Myocyte (in vitro differentiated cells): ENCODE data around the gene ACTG1. TPM values are rescaled to one million over a fixed set of nuclear protein-coding genes. Genes with fewer than 3 reads are reported as not detected.

Experiments
- DNase-seq: peaks from one replicate; pipeline ENCODE4 v3.0.0-alpha.2; 2012; ENCODE audit warnings: low read depth
- total RNA-seq: library from RNA; depleted of rRNA; stranded (reverse); fragments of >200 nt; gene quantifications from 2 replicates; pipeline ENCODE4 v1.2.3, GENCODE V29; 2014

ACTG1 gene
- total RNA-seq, 1 donor from 2014 or later, result 1,458 TPM

GRCh38 chr17:81468111-81468769, 44.4 kb downstream of the ACTG1 start:
- DNase-seq, result no peak

DNA sequence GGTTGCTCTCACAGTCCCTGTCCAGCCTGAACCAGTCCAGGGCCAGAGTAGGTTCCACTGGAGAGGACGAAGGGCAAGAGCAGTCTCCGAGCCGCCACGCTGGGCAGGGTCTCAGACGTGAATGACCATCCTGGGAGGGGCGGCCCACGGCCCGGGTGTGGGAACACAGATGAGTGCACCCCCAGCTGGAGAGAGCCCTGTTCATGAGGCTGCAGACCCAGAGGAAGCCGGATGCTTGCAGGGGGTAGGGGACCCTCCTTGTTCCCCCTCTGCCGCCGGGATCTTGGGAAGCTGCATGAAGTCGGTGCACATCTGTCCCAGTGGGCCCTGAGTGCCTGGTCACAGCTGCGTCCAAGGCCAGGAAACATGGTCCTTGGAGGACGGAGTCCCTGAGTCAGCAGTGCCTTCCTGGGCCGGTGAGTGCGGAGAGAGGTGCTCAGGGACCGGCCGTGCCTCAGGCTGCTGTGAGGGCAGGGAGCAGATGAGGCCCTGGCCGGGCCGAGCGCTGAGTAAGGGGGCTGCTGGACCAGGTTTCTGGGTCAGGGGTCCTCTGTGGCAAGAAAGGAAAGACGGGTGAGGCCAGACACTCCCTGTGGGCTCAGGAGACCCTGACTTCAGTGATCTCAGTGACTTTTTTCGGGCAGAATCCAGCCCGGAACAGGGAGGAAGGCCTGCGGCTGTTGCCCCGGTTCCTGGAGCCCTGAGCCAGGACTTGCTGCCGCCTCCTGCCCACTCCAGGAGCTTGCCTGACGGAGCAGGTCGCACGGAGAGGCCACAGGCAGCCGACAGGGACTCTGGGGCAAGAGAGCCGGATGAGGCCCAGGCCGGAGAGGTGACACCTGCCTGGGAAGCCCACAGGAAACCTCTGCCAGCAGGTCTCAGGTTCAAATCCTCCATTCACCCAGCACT, 45.8 kb downstream of the ACTG1 start:
- no peak for DNase-seq

- DNase-seq, result no peak
Observed at GRCh38 chr17:81465910-81466309, 46.7 kb downstream of the ACTG1 start.

DNA sequence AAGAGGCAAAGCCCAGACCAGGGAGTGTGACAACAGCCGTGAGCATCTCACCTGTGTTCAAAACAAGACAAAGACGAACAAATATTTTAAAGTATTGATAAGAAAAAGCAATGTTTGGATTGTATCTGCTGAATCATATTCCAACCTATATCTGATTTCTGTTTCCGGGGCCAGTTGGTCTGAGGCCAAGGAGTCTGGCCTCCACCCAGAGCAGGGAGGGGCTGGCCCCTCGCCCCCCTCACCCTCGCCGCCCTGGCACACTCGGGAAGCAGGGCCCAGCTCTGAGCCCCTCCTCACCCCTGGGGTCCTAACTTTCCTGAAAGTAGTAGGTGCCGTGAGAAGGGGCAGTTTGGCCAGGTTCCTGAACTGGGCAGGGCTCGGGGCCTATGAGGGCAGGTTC, 48.0 kb downstream of the ACTG1 start:
- no peak for DNase-seq

DNA sequence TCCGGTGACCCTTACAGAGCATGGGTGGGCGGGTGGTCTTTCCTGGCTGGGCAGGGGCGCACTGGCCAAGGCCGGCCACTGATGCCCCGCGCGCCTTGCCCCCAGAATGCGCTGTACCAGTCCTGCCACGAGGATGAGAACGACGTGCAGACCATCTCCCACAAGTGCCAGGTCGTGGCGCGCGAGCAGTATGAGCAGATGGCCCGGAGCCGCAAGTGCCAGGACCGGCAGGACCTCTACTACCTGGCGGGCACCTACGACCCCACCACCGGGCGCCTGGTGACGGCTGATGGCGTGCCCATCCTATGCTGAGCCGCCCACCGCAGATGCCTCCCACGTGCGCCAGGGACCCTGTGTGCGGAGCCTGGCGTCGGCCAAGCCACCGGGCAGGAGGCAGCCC, 49.1 kb downstream of the ACTG1 start:
- no peak for DNase-seq

DNA sequence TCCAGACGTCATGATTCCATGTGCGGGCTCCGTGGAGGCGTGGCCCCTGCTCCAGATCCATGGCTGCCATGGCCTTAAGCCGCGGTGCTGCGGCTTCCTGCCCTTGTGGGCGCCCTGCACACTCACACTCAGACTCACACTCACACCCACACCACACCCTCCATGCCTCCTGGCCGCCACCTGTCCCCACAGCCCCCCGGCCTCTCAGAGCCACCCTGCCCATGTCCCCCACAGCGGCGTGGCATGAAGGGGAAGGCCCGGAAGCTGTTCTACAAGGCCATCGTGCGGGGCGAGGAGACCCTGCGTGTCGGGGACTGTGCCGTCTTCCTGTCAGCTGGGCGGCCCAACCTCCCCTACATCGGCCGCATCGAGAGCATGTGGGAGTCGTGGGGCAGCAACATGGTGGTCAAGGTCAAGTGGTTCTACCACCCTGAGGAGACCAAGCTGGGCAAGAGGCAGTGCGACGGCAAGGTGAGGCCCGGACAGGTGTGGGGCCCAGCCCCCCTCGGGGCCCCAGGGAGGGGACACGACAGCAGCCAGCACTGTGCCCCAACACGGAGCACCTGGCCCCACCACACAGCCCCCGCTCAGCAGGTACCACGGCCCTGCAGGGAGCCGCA, 50.0 kb downstream of the ACTG1 start:
- no peak for DNase-seq

- no peak for DNase-seq
Observed at GRCh38 chr17:81461607-81462500, 50.7 kb downstream of the ACTG1 start.

GRCh38 chr17:81460856-81461460, 51.6 kb downstream of the ACTG1 start:
- DNase-seq, result no peak

Other genes with a start within 250 kb of the ACTG1 start
- gene SLC38A10, start 217.5 kb downstream of the ACTG1 start, total RNA-seq, result 70.7 and 72.1 TPM in 2 replicates
- 5.5 and 5.7 TPM in 2 replicates for gene BAHCC1, start 117.3 kb downstream of the ACTG1 start, total RNA-seq
- 1.5 and 3.0 TPM in 2 replicates for gene FSCN2, start 15.6 kb upstream of the ACTG1 start, total RNA-seq
- 29.3 and 44.2 TPM in 2 replicates for gene FAAP100, start 39.6 kb upstream of the ACTG1 start, total RNA-seq
- 94.7 and 96.8 TPM in 2 replicates for gene NPLOC4, start 124.3 kb upstream of the ACTG1 start, total RNA-seq
- gene TSPAN10, start 124.4 kb upstream of the ACTG1 start, total RNA-seq, result 7.3 and 10.6 TPM in 2 replicates
- not detected in 2 replicates for gene PDE6G, start 143.7 kb upstream of the ACTG1 start, total RNA-seq
- 33.8 and 35.7 TPM in 2 replicates for gene OXLD1, start 153.8 kb upstream of the ACTG1 start, total RNA-seq
- gene CCDC137, start 153.9 kb upstream of the ACTG1 start, total RNA-seq, result 12.5 and 16.5 TPM in 2 replicates
- gene ARL16, start 171.0 kb upstream of the ACTG1 start, total RNA-seq, result 29.4 and 38.5 TPM in 2 replicates
- 101 and 123 TPM in 2 replicates for gene HGS, start 171.2 kb upstream of the ACTG1 start, total RNA-seq
- 16.2 and 26.6 TPM in 2 replicates for gene MRPL12, start 190.6 kb upstream of the ACTG1 start, total RNA-seq
- 11.1 and 19.4 TPM in 2 replicates for gene SLC25A10, start 199.5 kb upstream of the ACTG1 start, total RNA-seq